Tibial nerve (tissue), 4 donors: Measurements from ENCODE around the gene FAM227A. TPM values are rescaled to one million over a fixed set of nuclear protein-coding genes. Genes with fewer than 3 reads are reported as not detected.

Source experiments
- DNase-seq, 2 donors: peaks; one replicate each; pipeline ENCODE4 v3.0.0-alpha.2; 2019; ENCODE audit warnings: low spot score in 2 of 2
- H3K27ac ChIP-seq, 4 donors: fragments of 200-600 bp; sonication (generic) in 3 of 4; one replicate each; pipeline ENCODE4 v1.5.1; 2017 to 2019; ENCODE audit warnings: mild to moderate bottlenecking in 1 of 4
- H3K27me3 ChIP-seq, 2 donors: fragments of 200-600 bp; sonication (generic) in 1 of 2; one replicate each; pipeline versions ENCODE4 v1.5.1 to v1.6.0; 2017 to 2019
- H3K36me3 ChIP-seq, 3 donors: fragments of 200-600 bp; sonication (generic); one replicate each; pipeline ENCODE4 v1.5.1; 2018 to 2019
- H3K4me1 ChIP-seq, 4 donors: fragments of 200-600 bp; sonication (generic) in 3 of 4; one replicate each; pipeline ENCODE4 v1.5.1; 2017 to 2019
- H3K4me3 ChIP-seq, 4 donors: fragments of 200-600 bp; sonication (generic) in 3 of 4; one replicate each; pipeline ENCODE4 v1.5.1; 2017 to 2019; ENCODE audit warnings: mild to moderate bottlenecking in 1 of 4, moderate library complexity in 1 of 4
- H3K9me3 ChIP-seq, 4 donors: fragments of 200-600 bp; sonication (generic) in 3 of 4; one replicate each; pipeline ENCODE4 v1.5.1; 2017 to 2019
- CTCF ChIP-seq, 5 experiments: fragments of 200-600 bp in 3 of 5; fragments of 450-650 bp in 2 of 5; sonication (generic) in 3 of 5; IDR thresholded peaks; one replicate each; pipeline ENCODE4 v1.5.1; 2016 to 2019; ENCODE audit warnings: antibody characterized with exemption in 5 of 5, mild to moderate bottlenecking in 3 of 5, moderate library complexity in 2 of 5
- EP300 ChIP-seq, 2 donors: sonication (generic); formaldehyde crosslinking; IDR thresholded peaks; one replicate each; pipeline ENCODE4 v1.6.1; 2017; ENCODE audit warnings: antibody characterized with exemption in 2 of 2, mild to moderate bottlenecking in 1 of 2
- POLR2A ChIP-seq, 2 donors: fragments of 450-650 bp; IDR thresholded peaks; one replicate each; pipeline ENCODE4 v1.6.1; 2017; ENCODE audit warnings: antibody characterized with exemption in 2 of 2, mild to moderate bottlenecking in 2 of 2, moderate library complexity in 2 of 2
- WGBS, 2 donors: methylation state at CpG; one replicate each; pipeline ENCODE4 v1.1.5; 2018; 5-methylcytosine and 5-hydroxymethylcytosine counted together
- total RNA-seq, 4 donors: library from RNA; depleted of rRNA; stranded (reverse); fragments of >200 nt; gene quantifications; one replicate each; pipeline ENCODE4 v1.1.0, GENCODE V29; 2016

FAM227A gene
- total RNA-seq, 4 donors from 2014 or later: 1.3 to 10.2 (median 6.7) TPM

- DNase-seq: no peak
- Histone ChIP-seq H3K36me3 (peaks cover 0 to 25% (median 0%) of the 10 kb centered on the region in 3 donors), H3K9me3 (no peaks in the 10 kb centered on the region), H3K27me3 (no peaks in the 10 kb centered on the region), H3K4me3 (no peak overlapping the region), H3K4me1 (no peaks in the 10 kb centered on the region), H3K27ac (no peak overlapping the region)
- TF ChIP-seq POLR2A (IDR thresholded peaks at IDR 0.05) (no peak), CTCF (IDR thresholded peaks at IDR 0.05) (no peak), EP300 (IDR thresholded peaks at IDR 0.05) (no peak)
- 83 to 92% methylated on average over 2 of the region's 2 CpGs for WGBS, 2 donors
Measured at GRCh38 chr22:38638216-38638615, 18.0 kb downstream of the FAM227A start.

DNA sequence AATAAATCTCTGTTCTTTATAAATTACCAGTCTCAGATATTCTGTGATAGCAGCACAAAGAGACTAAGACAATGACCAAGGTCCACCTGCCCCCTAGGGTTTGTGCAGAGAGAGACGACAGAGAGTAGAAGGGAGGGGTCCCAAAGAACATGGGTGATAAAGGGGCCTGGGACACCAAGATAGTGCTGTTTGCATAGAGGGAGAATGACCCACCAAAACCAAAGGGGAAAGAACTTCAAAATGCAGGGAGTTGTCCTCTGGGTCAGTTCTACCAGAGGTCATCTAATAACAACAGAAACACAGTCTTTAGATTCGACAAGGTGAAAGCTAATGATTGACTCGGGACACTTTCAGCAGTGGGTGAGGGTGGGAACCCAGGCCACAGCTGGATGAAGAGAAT lies 23.7 kb downstream of the FAM227A start:
- DNase-seq: no peak
- no peaks in the 10 kb centered on the region for H3K9me3 ChIP-seq
- no peak for TF ChIP-seq POLR2A (IDR thresholded peaks at IDR 0.05)
- TF ChIP-seq CTCF (IDR thresholded peaks at IDR 0.05): no peak
- TF ChIP-seq EP300 (IDR thresholded peaks at IDR 0.05): no peak
- no peak overlapping the region for H3K4me3 ChIP-seq
- H3K36me3 ChIP-seq: peaks cover 0 to 19% (median 0%) of the 10 kb centered on the region in 3 donors
- H3K27ac ChIP-seq: no peak overlapping the region
- no peaks in the 10 kb centered on the region for H3K4me1 ChIP-seq
- WGBS, 2 donors: 77 to 78% methylated on average over 3 of the region's 3 CpGs
- no peaks in the 10 kb centered on the region for H3K27me3 ChIP-seq

DNA sequence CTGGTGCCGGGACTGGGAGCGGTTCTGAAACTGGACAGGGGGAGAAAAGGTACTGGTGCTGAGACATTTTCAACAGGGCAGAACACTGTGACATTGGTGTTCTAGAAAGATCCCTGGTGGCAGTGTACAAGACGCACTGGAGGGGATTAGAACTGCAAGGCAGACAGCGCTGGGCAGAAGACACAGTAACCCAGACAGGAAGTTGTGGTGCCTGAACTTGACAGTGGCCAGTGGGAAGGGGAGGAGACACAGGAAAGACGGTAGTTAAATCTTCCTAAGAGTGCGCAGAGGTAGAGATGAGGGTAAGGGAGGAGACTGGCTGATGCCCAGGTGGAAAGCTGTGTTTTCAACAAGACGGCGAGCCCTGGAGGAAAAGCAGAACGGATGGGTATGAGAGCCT lies 24.5 kb downstream of the FAM227A start:
- no peak overlapping the region for H3K27ac ChIP-seq
- peaks cover 0 to 17% (median 0%) of the 10 kb centered on the region in 3 donors for H3K36me3 ChIP-seq
- DNase-seq: no peak
- H3K4me3 ChIP-seq: no peak overlapping the region
- H3K9me3 ChIP-seq: no peaks in the 10 kb centered on the region
- no peaks in the 10 kb centered on the region for H3K27me3 ChIP-seq
- WGBS, 2 donors: 77 to 84% methylated on average over 9 of the region's 9 CpGs
- no peak for TF ChIP-seq EP300 (IDR thresholded peaks at IDR 0.05)
- TF ChIP-seq POLR2A (IDR thresholded peaks at IDR 0.05): no peak
- no peak for TF ChIP-seq CTCF (IDR thresholded peaks at IDR 0.05)
- H3K4me1 ChIP-seq: no peaks in the 10 kb centered on the region

DNA sequence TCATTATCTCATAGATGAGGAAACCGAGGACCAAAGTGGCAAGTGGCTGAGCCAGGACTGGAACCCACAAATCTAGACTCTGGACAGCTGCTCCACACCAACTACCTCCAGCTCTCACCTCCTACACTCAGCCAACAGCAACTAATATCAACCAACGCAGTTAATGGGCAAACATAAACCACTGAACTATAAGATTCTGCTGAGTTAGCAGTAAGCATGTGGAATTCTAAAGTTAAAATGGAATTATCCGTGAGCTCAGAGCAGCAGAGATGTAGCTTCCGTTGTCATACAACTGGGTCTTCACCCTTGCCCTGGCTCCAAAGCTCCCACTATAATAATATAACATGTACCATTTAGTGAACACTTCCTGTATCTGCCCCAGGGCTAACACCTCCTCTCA lies 27.1 kb downstream of the FAM227A start:
- Histone ChIP-seq H3K27me3 (no peaks in the 10 kb centered on the region), H3K9me3 (no peaks in the 10 kb centered on the region), H3K4me3 (no peak overlapping the region), H3K36me3 (peaks cover 0 to 7% (median 0%) of the 10 kb centered on the region in 3 donors), H3K27ac (no peak overlapping the region), H3K4me1 (no peaks in the 10 kb centered on the region)
- no peak for TF ChIP-seq EP300 (IDR thresholded peaks at IDR 0.05)
- no peak for TF ChIP-seq POLR2A (IDR thresholded peaks at IDR 0.05)
- TF ChIP-seq CTCF (IDR thresholded peaks at IDR 0.05): no peak
- WGBS, 2 donors: 83 to 84% methylated on average over 4 of the region's 4 CpGs
- no peak for DNase-seq

GRCh38 chr22:38628444-38628843 lies 27.7 kb downstream of the FAM227A start:
- WGBS, 2 donors: 79 to 92% methylated on average over 5 of the region's 5 CpGs
- no peaks in the 10 kb centered on the region for H3K4me1 ChIP-seq
- H3K36me3 ChIP-seq: peaks cover 0 to 7% (median 0%) of the 10 kb centered on the region in 3 donors
- no peak overlapping the region for H3K4me3 ChIP-seq
- no peak for DNase-seq
- TF ChIP-seq CTCF (IDR thresholded peaks at IDR 0.05) (no peak), POLR2A (IDR thresholded peaks at IDR 0.05) (no peak), EP300 (IDR thresholded peaks at IDR 0.05) (no peak)
- no peak overlapping the region for H3K27ac ChIP-seq
- H3K27me3 ChIP-seq: no peaks in the 10 kb centered on the region
- no peaks in the 10 kb centered on the region for H3K9me3 ChIP-seq
